ENCODE measurements around the gene DCTN4. TPM values are rescaled to one million over a fixed set of nuclear protein-coding genes. Genes with fewer than 3 reads are reported as not detected.

DCTN4 gene
- total RNA-seq, 1 donor, result 66.2 TPM

- no peaks in the 10 kb centered on the region for H3K9me3 ChIP-seq (ENCODE audit: low read depth, low read length)
- H4K20me1 ChIP-seq (ENCODE audit: insufficient read depth, low read length), result no peaks in the 10 kb centered on the region
- H3K79me2 ChIP-seq (ENCODE audit: insufficient read depth, low read length), result peaks cover 50% of the 10 kb centered on the region
- H3K36me3 ChIP-seq (ENCODE audit: insufficient read depth, low read length), result no peaks in the 10 kb centered on the region
- H3K4me1 ChIP-seq (ENCODE audit: insufficient read depth, low read length), result peaks cover 62% of the 10 kb centered on the region
- TF ChIP-seq CTCF (IDR thresholded peaks at IDR 0.05; ENCODE audit: extremely low read depth, low read depth, low read length), result peak; percentile 42
- H2AFZ ChIP-seq (ENCODE audit: low read length), result peak within 1 kb of the TSS; percentile 70
- peak; percentile 88 for DNase-seq (ENCODE audit: insufficient read length, low spot score, missing footprints)
- no peaks in the 10 kb centered on the region for H3K27me3 ChIP-seq (ENCODE audit: insufficient read depth, low read length)
- H3K27ac ChIP-seq (ENCODE audit: low read depth, low read length), result peak within 1 kb of the TSS; percentile 87
- H3K4me3 ChIP-seq (ENCODE audit: insufficient read depth, low read length), result peak within 1 kb of the TSS; percentile 86
- peak within 1 kb of the TSS; percentile 93 for H3K4me2 ChIP-seq (ENCODE audit: insufficient read depth, low read length)
Observed at GRCh38 chr5:150778517-150779396, 19.9 kb upstream of the DCTN4 start, which contains the start of gene SMIM3. Gene SMIM3 (plus strand): TSS chr5:150778757. CDS start chr5:150795441, 16,684 bp downstream.

GRCh38 chr5:150778088-150778516 is 19.3 kb upstream of the DCTN4 start:
- H3K27me3 ChIP-seq (ENCODE audit: insufficient read depth, low read length), result no peaks in the 10 kb centered on the region
- H3K4me3 ChIP-seq (ENCODE audit: insufficient read depth, low read length), result peak overlapping the region; percentile 86
- H3K36me3 ChIP-seq (ENCODE audit: insufficient read depth, low read length), result no peaks in the 10 kb centered on the region
- peak overlapping the region; percentile 93 for H3K4me2 ChIP-seq (ENCODE audit: insufficient read depth, low read length)
- peak overlapping the region; percentile 70 for H2AFZ ChIP-seq (ENCODE audit: low read length)
- no peak for TF ChIP-seq CTCF (IDR thresholded peaks at IDR 0.05; ENCODE audit: extremely low read depth, low read depth, low read length)
- H4K20me1 ChIP-seq (ENCODE audit: insufficient read depth, low read length), result no peaks in the 10 kb centered on the region
- no peak for DNase-seq (ENCODE audit: insufficient read length, low spot score, missing footprints)
- H3K27ac ChIP-seq (ENCODE audit: low read depth, low read length), result peak overlapping the region; percentile 87
- H3K9me3 ChIP-seq (ENCODE audit: low read depth, low read length), result no peaks in the 10 kb centered on the region
- H3K4me1 ChIP-seq (ENCODE audit: insufficient read depth, low read length), result peaks cover 63% of the 10 kb centered on the region
- H3K79me2 ChIP-seq (ENCODE audit: insufficient read depth, low read length), result peaks cover 47% of the 10 kb centered on the region

- DNase-seq (ENCODE audit: insufficient read length, low spot score, missing footprints), result no peak
- Histone ChIP-seq H3K27me3 (ENCODE audit: insufficient read depth, low read length) (no peaks in the 10 kb centered on the region), H3K9me3 (ENCODE audit: low read depth, low read length) (no peaks in the 10 kb centered on the region), H4K20me1 (ENCODE audit: insufficient read depth, low read length) (no peaks in the 10 kb centered on the region), H3K4me3 (ENCODE audit: insufficient read depth, low read length) (peak overlapping the region; percentile 86), H3K27ac (ENCODE audit: low read depth, low read length) (peak overlapping the region; percentile 87), H3K4me2 (ENCODE audit: insufficient read depth, low read length) (peak overlapping the region; percentile 93), H2AFZ (ENCODE audit: low read length) (no peak overlapping the region), H3K36me3 (ENCODE audit: insufficient read depth, low read length) (no peaks in the 10 kb centered on the region), H3K79me2 (ENCODE audit: insufficient read depth, low read length) (peaks cover 43% of the 10 kb centered on the region), H3K4me1 (ENCODE audit: insufficient read depth, low read length) (peaks cover 59% of the 10 kb centered on the region)
- no peak for TF ChIP-seq CTCF (IDR thresholded peaks at IDR 0.05; ENCODE audit: extremely low read depth, low read depth, low read length)
Observed at GRCh38 chr5:150777685-150778084, 18.9 kb upstream of the DCTN4 start.

- Histone ChIP-seq H3K79me2 (ENCODE audit: insufficient read depth, low read length) (peaks cover 21% of the 10 kb centered on the region), H3K4me2 (ENCODE audit: insufficient read depth, low read length) (peak overlapping the region; percentile 59), H3K27ac (ENCODE audit: low read depth, low read length) (peak overlapping the region; percentile 60), H3K9me3 (ENCODE audit: low read depth, low read length) (no peaks in the 10 kb centered on the region), H3K4me1 (ENCODE audit: insufficient read depth, low read length) (peaks cover 29% of the 10 kb centered on the region), H2AFZ (ENCODE audit: low read length) (no peak overlapping the region), H3K27me3 (ENCODE audit: insufficient read depth, low read length) (no peaks in the 10 kb centered on the region), H3K4me3 (ENCODE audit: insufficient read depth, low read length) (no peak overlapping the region), H3K36me3 (ENCODE audit: insufficient read depth, low read length) (no peaks in the 10 kb centered on the region), H4K20me1 (ENCODE audit: insufficient read depth, low read length) (no peaks in the 10 kb centered on the region)
- DNase-seq (ENCODE audit: insufficient read length, low spot score, missing footprints), result peak; percentile 77
- no peak for TF ChIP-seq CTCF (IDR thresholded peaks at IDR 0.05; ENCODE audit: extremely low read depth, low read depth, low read length)
Observed at GRCh38 chr5:150774145-150774544, 15.3 kb upstream of the DCTN4 start.

All from osteoblast (primary cell).